Prostate gland (tissue), 2 donors: Measurements from ENCODE around the gene MOB3C. TPM values are rescaled to one million over a fixed set of nuclear protein-coding genes. Genes with fewer than 3 reads are reported as not detected.
A peak's percentile ranks its signal among the peaks of the same experiment; 100 is the strongest.
"Not testable (repeated sequence)": the region's sequence is repeated elsewhere in the genome, so short reads cannot be mapped to it uniquely, and the experiment has no call there.

ENCODE experiments used
- DNase-seq: peaks from one replicate; pipeline ENCODE4 v3.0.0-alpha.2; 2019; ENCODE audit warnings: low spot score
- H3K27ac ChIP-seq, 2 donors: fragments of 200-600 bp; sonication (generic); 2 replicates each; pipeline ENCODE4 v1.5.1; 2017 to 2019
- H3K27me3 ChIP-seq: fragments of 200-600 bp; sonication (generic); replicated peaks from 2 replicates; pipeline ENCODE4 v1.5.1; 2019; ENCODE audit not compliant: insufficient read depth
- H3K36me3 ChIP-seq, 2 donors: fragments of 200-600 bp; sonication (generic); 1 replicate in 1 of 2; 2 replicates in 1 of 2; pipeline versions ENCODE4 v1.5.1 to v1.8.1; 2017 to 2019
- H3K4me1 ChIP-seq: fragments of 200-600 bp; sonication (generic); replicated peaks from 2 replicates; pipeline ENCODE4 v1.5.1; 2019
- H3K4me3 ChIP-seq, 2 donors: fragments of 200-600 bp; sonication (generic); 2 replicates each; pipeline ENCODE4 v1.5.1; 2017 to 2019
- H3K9me3 ChIP-seq: fragments of 200-600 bp; sonication (generic); 2 replicates; pipeline ENCODE4 v1.5.1; 2017
- POLR2A ChIP-seq: fragments of 450-650 bp; IDR thresholded peaks from one replicate; pipeline ENCODE4 v1.6.1; 2016; ENCODE audit warnings: antibody characterized with exemption, mild to moderate bottlenecking
- POLR2AphosphoS5 ChIP-seq: sonication (generic); formaldehyde crosslinking; IDR thresholded peaks from one replicate; pipeline ENCODE4 v1.6.1; 2017; ENCODE audit warnings: antibody characterized with exemption
- WGBS: methylation state at CpG from one replicate; pipeline ENCODE4 v1.1.5; 2018; 5-methylcytosine and 5-hydroxymethylcytosine counted together
- intact Hi-C: fragments of 100-400 bp; cut with DNase I; formaldehyde crosslinking; loops from one replicate; pipeline ENCODE4 v1.14.2; 2022
- total RNA-seq, 2 donors: library from RNA; depleted of rRNA; stranded (reverse); fragments of >200 nt; gene quantifications; one replicate each; pipeline ENCODE4 v1.1.0, GENCODE V29; 2016
- TF ChIP-seq, protein P1 (sequence below), 4 experiments: fragments of 200-600 bp in 2 of 4; fragments of 450-650 bp in 2 of 4; sonication (generic) in 2 of 4; IDR thresholded peaks; 1 replicate in 3 of 4; 2 replicates in 1 of 4; pipeline ENCODE4 v1.5.1; 2016 to 2019; ENCODE audit warnings: antibody characterized with exemption in 4 of 4, mild to moderate bottlenecking in 2 of 4, moderate library complexity in 2 of 4

The MOB3C gene
- total RNA-seq: 10 to 100 TPM; 19.4 to 19.7 TPM

- DNase-seq: peak; percentile 75
- Histone ChIP-seq H3K4me3 (peak within 1 kb of the TSS; percentile 79 to 84), H3K36me3 (no peaks in the 10 kb centered on the region), H3K27me3 (no peaks in the 10 kb centered on the region), H3K9me3 (no peaks in the 10 kb centered on the region), H3K27ac (peak within 1 kb of the TSS; percentile 89 to 95), H3K4me1 (peaks cover 3% of the 10 kb centered on the region)
- WGBS: 2% methylated on average over 52 of the region's 62 CpGs
- intact Hi-C loops: loop anchor here (2.0 kb wide), 1 partner anchor 102 kb away; the partner anchor contains the start of gene EFCAB14
- TF ChIP-seq POLR2A (peak; percentile 79), POLR2AphosphoS5 (peak; percentile 73)
- TF ChIP-seq, protein P1, sequence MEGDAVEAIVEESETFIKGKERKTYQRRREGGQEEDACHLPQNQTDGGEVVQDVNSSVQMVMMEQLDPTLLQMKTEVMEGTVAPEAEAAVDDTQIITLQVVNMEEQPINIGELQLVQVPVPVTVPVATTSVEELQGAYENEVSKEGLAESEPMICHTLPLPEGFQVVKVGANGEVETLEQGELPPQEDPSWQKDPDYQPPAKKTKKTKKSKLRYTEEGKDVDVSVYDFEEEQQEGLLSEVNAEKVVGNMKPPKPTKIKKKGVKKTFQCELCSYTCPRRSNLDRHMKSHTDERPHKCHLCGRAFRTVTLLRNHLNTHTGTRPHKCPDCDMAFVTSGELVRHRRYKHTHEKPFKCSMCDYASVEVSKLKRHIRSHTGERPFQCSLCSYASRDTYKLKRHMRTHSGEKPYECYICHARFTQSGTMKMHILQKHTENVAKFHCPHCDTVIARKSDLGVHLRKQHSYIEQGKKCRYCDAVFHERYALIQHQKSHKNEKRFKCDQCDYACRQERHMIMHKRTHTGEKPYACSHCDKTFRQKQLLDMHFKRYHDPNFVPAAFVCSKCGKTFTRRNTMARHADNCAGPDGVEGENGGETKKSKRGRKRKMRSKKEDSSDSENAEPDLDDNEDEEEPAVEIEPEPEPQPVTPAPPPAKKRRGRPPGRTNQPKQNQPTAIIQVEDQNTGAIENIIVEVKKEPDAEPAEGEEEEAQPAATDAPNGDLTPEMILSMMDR (IDR thresholded peaks at IDR 0.05): no peak
Measured at GRCh38 chr1:46616277-46617107, at the start of gene MOB3C. MOB3C (minus strand) TSS chr1:46616811; CDS start chr1:46613321, 3,490 bp downstream.

DNA sequence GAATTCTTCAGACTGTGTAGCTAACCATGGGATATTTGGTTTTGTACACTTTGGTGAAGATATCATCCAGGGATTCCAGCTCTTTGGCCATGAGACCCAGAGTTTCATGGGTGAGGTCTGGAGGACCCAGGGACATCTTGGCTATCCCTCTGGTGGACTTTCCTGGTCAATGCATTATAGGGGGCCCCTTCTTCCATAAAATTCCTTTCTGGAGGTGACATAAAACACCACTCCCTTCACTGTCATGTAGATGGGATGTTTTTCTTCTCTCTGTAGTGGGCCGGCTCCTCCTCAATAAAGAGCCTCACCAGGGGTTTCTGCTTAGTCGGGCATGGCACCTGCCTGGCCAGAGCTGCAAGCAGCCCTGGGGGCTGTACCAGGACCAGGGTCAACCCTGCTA is 49.4 kb upstream of the MOB3C start:
- 82% methylated on average over 2 of the region's 2 CpGs for WGBS

DNA sequence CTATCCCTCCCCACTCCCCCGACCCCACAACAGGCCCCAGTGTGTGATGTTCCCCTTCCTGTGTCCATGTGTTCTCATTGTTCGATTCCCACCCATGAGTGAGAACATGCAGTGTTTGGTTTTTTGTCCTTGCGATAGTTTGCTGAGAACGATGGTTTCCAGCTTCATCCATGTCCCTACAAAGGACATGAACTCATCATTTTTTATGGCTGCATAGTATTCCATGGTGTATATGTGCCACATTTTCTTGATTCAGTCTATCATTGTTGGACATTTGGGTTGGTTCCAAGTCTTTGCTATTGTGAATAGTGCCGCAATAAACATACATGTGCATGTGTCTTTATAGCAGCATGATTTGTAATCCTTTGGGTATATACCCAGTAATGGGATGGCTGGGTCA is 46.3 kb upstream of the MOB3C start:
- DNase-seq, H3K27ac ChIP-seq, H3K4me3 ChIP-seq, H3K36me3 ChIP-seq, H3K27me3 ChIP-seq, H3K9me3 ChIP-seq: not testable (repeated sequence)
- intact Hi-C loops: loop anchor here (10.0 kb wide), 1 partner anchor 52 kb away; the partner anchor contains the start of gene EFCAB14
- 98% methylated on average over 5 of the region's 5 CpGs for WGBS
- H3K4me1 ChIP-seq: peaks cover 12% of the 10 kb centered on the region

More for the DNA sequence above, 49.4 kb upstream of the MOB3C start:
- intact Hi-C loops: loop anchor here (10.0 kb wide), 1 partner anchor 49 kb away; the partner anchor contains the start of gene EFCAB14
- H3K27ac ChIP-seq: no peak overlapping the region
- H3K36me3 ChIP-seq: peaks cover 0 to 5% of the 10 kb centered on the region in 2 donors
- no peaks in the 10 kb centered on the region for H3K27me3 ChIP-seq
- H3K4me1 ChIP-seq: peaks cover 12% of the 10 kb centered on the region
- no peak overlapping the region for H3K4me3 ChIP-seq
- TF ChIP-seq POLR2A: no peak
- no peak for TF ChIP-seq POLR2AphosphoS5
- TF ChIP-seq, protein P1 (IDR thresholded peaks at IDR 0.05): no peak
- no peak for DNase-seq
- H3K9me3 ChIP-seq: no peaks in the 10 kb centered on the region

DNA sequence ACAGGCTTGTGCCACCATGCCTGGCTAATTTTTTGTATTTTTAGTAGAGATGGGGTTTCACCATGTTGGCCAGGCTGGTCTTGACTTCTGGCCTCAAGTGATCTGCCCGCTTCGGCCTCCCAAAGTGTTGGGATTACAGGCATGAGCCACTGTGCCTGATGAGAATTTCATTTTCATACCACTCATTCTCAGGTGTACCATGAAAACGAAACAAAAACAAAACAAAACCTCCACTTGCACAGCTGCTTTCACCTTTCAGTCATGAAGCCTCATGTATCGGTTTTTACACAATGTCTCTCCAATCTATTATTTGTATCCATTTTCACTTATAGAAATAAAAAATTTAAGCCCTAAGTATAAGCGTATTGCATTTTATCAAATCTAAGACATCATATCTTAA is 43.5 kb upstream of the MOB3C start:
- intact Hi-C loops: loop anchor here (10.0 kb wide), 1 partner anchor 55 kb away; the partner anchor contains the start of gene EFCAB14
- H3K36me3 ChIP-seq: not testable (repeated sequence)
- whole genome bisulfite sequencing: 93% methylated on average over 5 of the region's 5 CpGs

GRCh38 chr1:46659307-46659870 is 42.8 kb upstream of the MOB3C start:
- WGBS: 84% methylated on average over 2 of the region's 2 CpGs
- H3K36me3 ChIP-seq: peaks cover 0 to 4% of the 10 kb centered on the region in 2 donors

More for the DNA sequence above, 43.5 kb upstream of the MOB3C start:
- not testable (repeated sequence) for H3K4me3 ChIP-seq, H3K9me3 ChIP-seq, H3K27ac ChIP-seq, DNase-seq, H3K27me3 ChIP-seq, H3K4me1 ChIP-seq

More at GRCh38 chr1:46659307-46659870, 42.8 kb upstream of the MOB3C start:
- DNase-seq: no peak
- Histone ChIP-seq H3K27ac (no peak overlapping the region), H3K4me3 (no peak overlapping the region), H3K4me1 (no peaks in the 10 kb centered on the region), H3K9me3 (no peaks in the 10 kb centered on the region), H3K27me3 (no peaks in the 10 kb centered on the region)
- TF ChIP-seq POLR2AphosphoS5 (no peak), POLR2A (no peak)
- TF ChIP-seq, protein P1 (IDR thresholded peaks at IDR 0.05): no peak
- intact Hi-C loops: no loop called here
